IPS DF 6.9 (cell line): ENCODE data around the gene RUVBL1.

Experiments used
- DNase-seq: peaks from one replicate; pipeline ENCODE4 v3.0.0-alpha.2; 2013; ENCODE audit warnings: low read depth, low spot score
- H3K27ac ChIP-seq: one replicate; pipeline ENCODE4 v1.5.1; 2013; ENCODE audit warnings: low read length, control low read depth
- H3K27me3 ChIP-seq: 2 replicates; pipeline ENCODE4 v1.6.1; 2013; ENCODE audit warnings: mild to moderate bottlenecking, low read length; ENCODE audit not compliant: control insufficient read depth, insufficient read depth
- H3K36me3 ChIP-seq: 2 replicates; pipeline ENCODE4 v1.6.1; 2013; ENCODE audit warnings: low read length; ENCODE audit not compliant: control insufficient read depth, insufficient read depth
- H3K4me1 ChIP-seq: 2 replicates; pipeline ENCODE4 v1.6.1; 2013; ENCODE audit warnings: low read length; ENCODE audit not compliant: control insufficient read depth, insufficient read depth
- H3K4me3 ChIP-seq: 2 replicates; pipeline ENCODE4 v1.5.1; 2013; ENCODE audit warnings: mild to moderate bottlenecking, low read length
- H3K9me3 ChIP-seq: 2 replicates; pipeline ENCODE4 v1.6.1; 2013; ENCODE audit warnings: low read length, inconsistent platforms; ENCODE audit not compliant: control insufficient read depth, insufficient read depth
- WGBS: extraction: QIAGEN DNeasy Blood & Tissue Kit; methylation state at CpG from one replicate; pipeline ENCODE4 v1.1.7; 2013; ENCODE audit warnings: mixed read lengths, missing lambda C conversion rate; ENCODE audit not compliant: insufficient read length, insufficient coverage; 5-methylcytosine and 5-hydroxymethylcytosine counted together

RUVBL1 gene

DNA sequence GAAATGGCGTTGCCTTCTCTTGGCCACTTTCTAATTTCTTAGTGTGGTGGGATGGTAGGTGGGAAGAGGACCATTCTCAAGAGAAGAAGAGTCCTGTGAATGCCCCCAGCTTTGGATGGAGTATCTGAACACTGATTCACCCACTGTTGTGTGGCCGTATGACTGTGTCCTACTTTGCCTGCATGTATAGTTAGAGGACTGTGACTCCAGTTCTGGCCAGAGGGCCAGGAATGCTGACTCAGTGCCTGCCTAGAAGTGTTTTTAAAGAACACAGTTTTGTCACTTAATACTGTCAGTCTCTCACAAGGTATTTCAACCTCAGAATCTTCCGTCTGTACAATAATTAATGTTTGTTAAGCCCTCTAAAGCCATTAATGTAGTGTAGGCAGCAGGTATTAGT, 69.2 kb downstream of the RUVBL1 start:
- no peak for DNase-seq
- Histone ChIP-seq H3K27me3 (no peaks in the 10 kb centered on the region), H3K4me3 (no peak overlapping the region), H3K36me3 (peaks cover 7% of the 10 kb centered on the region; the same call in 1 of the 2 replicates), H3K9me3 (no peaks in the 10 kb centered on the region), H3K4me1 (no peaks in the 10 kb centered on the region), H3K27ac (no peak overlapping the region)
- WGBS: no CpG with 5 or more reads among the region's 3 CpGs

- no CpG with 5 or more reads among the region's 6 CpGs for WGBS
- no peak overlapping the region for H3K4me3 ChIP-seq
- no peaks in the 10 kb centered on the region for H3K4me1 ChIP-seq
- H3K9me3 ChIP-seq: no peaks in the 10 kb centered on the region
- no peak overlapping the region for H3K27ac ChIP-seq
- no peaks in the 10 kb centered on the region for H3K27me3 ChIP-seq
- DNase-seq: no peak
- peaks cover 6% of the 10 kb centered on the region; the same call in 1 of the 2 replicates for H3K36me3 ChIP-seq
These were observed 70.0 kb downstream of the RUVBL1 start for GRCh38 chr3:128053614-128054013.

GRCh38 chr3:128052595-128053351, 70.8 kb downstream of the RUVBL1 start:
- Histone ChIP-seq H3K4me1 (no peaks in the 10 kb centered on the region), H3K4me3 (peak overlapping the region; percentile 72), H3K27ac (no peak overlapping the region), H3K27me3 (no peaks in the 10 kb centered on the region), H3K9me3 (no peaks in the 10 kb centered on the region), H3K36me3 (peaks cover 3% of the 10 kb centered on the region; the same call in 1 of the 2 replicates)
- no CpG with 5 or more reads among the region's 33 CpGs for WGBS
- no peak for DNase-seq

DNA sequence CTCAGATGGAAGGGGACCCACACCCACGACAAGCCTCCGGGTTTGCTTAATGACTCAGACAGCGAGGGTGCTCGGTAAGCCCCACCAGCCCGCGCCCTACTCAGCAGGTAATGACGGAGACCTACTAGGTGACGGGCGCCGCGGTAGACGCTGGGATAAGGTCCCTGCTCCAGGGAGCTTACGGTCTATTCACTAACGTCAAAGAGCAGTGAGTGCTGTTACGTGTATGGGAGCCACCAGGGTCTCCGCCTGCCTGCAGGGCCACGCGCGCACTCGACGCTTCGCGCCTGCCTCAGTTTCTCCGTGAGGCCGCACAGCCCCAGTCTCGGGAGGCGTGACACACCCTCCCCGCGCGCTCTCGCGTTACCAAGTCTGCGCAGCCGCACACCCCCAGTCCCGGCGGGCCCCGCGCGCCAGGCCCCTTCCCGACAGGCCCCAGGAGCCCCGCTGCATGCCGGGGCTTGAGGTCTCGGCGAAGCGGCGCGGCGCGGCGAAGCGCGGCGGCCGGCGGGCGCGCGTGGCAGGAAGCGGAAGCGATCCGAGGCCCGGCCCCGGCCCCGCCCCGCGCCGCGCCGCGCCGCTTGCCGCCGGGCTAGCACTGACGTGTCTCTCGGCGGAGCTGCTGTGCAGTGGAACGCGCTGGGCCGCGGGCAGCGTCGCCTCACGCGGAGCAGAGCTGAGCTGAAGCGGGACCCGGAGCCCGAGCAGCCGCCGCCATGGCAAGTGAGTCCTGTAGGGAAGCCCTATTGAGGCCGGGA, 71.6 kb downstream of the RUVBL1 start, which contains the start of gene SEC61A1:
Gene SEC61A1, plus strand, starts transcription at position 601 of the 758 bp plus-strand sequence. Its CDS starts 116 bp downstream, at position 717.
- Histone ChIP-seq H3K4me1 (no peaks in the 10 kb centered on the region), H3K36me3 (peaks cover under 1% of the 10 kb centered on the region; the same call in 1 of the 2 replicates), H3K27me3 (no peaks in the 10 kb centered on the region), H3K4me3 (peak within 1 kb of the TSS; percentile 72), H3K9me3 (no peaks in the 10 kb centered on the region), H3K27ac (no peak within 1 kb of the TSS)
- WGBS: no CpG with 5 or more reads among the region's 90 CpGs
- DNase-seq: peak; percentile 81

DNA sequence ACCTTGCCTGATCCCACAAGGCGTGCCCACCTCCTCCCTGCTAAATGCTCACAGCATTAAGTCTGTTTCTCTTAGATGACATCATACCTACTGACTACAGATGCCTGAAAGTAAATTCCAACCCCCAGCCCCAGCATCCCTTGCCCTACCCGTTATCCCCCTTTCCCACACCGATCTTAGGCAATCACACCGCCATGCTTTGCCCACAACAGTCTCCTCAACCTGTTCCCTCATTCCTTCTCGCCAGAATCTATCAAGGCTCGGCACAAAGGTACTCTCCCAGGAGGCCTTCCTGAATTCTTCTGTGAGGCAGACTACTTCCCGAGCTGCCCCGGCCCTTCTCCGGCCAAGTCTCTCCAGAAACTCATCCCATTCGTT, 72.2 kb downstream of the RUVBL1 start:
- no peaks in the 10 kb centered on the region for H3K4me1 ChIP-seq
- no CpG with 5 or more reads among the region's 10 CpGs for WGBS
- H3K9me3 ChIP-seq: no peaks in the 10 kb centered on the region
- H3K27me3 ChIP-seq: no peaks in the 10 kb centered on the region
- no peak for DNase-seq
- H3K36me3 ChIP-seq: no peaks in the 10 kb centered on the region; the same call in 1 of the 2 replicates
- no peak overlapping the region for H3K27ac ChIP-seq
- H3K4me3 ChIP-seq: peak overlapping the region; percentile 56; the same call in 1 of the 2 replicates

GRCh38 chr3:128050597-128050996, 73.0 kb downstream of the RUVBL1 start:
- WGBS: no CpG with 5 or more reads among the region's 3 CpGs
- Histone ChIP-seq H3K36me3 (no peaks in the 10 kb centered on the region; the same call in 1 of the 2 replicates), H3K9me3 (no peaks in the 10 kb centered on the region), H3K27me3 (no peaks in the 10 kb centered on the region), H3K4me1 (no peaks in the 10 kb centered on the region), H3K4me3 (no peak overlapping the region), H3K27ac (no peak overlapping the region)
- no peak for DNase-seq

GRCh38 chr3:128041344-128041743, 82.3 kb downstream of the RUVBL1 start:
- WGBS: no CpG with 5 or more reads among the region's 1 CpG
- Histone ChIP-seq H3K36me3 (no peaks in the 10 kb centered on the region), H3K27ac (no peak overlapping the region), H3K4me3 (no peak overlapping the region), H3K9me3 (no peaks in the 10 kb centered on the region), H3K27me3 (no peaks in the 10 kb centered on the region), H3K4me1 (no peaks in the 10 kb centered on the region)
- DNase-seq: no peak

GRCh38 chr3:128040660-128041059, 83.0 kb downstream of the RUVBL1 start:
- WGBS: no CpG with 5 or more reads among the region's 1 CpG
- Histone ChIP-seq H3K27me3 (no peaks in the 10 kb centered on the region), H3K4me3 (no peak overlapping the region), H3K4me1 (no peaks in the 10 kb centered on the region), H3K27ac (no peak overlapping the region), H3K36me3 (no peaks in the 10 kb centered on the region), H3K9me3 (no peaks in the 10 kb centered on the region)
- DNase-seq: no peak

DNA sequence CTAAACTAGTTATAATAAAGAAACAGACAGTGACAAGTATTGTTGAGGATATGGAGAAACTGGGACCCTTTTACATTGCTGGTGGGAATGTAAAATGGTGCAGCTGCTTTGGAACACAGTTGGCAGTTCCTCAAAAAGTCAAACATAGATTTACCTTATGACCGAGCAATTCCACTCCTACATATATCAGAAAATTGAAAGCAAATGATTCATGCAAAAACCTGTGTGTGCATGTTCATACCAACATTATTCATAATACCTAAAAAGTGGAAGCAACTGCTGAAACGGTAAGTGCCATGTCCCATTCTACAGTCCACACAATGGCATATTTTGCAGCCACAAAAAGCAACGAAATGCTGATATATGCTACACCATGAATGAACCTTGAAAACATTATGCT, 83.6 kb downstream of the RUVBL1 start:
- H3K27ac ChIP-seq: no peak overlapping the region
- DNase-seq: no peak
- no peaks in the 10 kb centered on the region for H3K4me1 ChIP-seq
- H3K4me3 ChIP-seq: no peak overlapping the region
- no peaks in the 10 kb centered on the region for H3K36me3 ChIP-seq
- H3K9me3 ChIP-seq: no peaks in the 10 kb centered on the region
- WGBS: no CpG with 5 or more reads among the region's 3 CpGs
- no peaks in the 10 kb centered on the region for H3K27me3 ChIP-seq

DNA sequence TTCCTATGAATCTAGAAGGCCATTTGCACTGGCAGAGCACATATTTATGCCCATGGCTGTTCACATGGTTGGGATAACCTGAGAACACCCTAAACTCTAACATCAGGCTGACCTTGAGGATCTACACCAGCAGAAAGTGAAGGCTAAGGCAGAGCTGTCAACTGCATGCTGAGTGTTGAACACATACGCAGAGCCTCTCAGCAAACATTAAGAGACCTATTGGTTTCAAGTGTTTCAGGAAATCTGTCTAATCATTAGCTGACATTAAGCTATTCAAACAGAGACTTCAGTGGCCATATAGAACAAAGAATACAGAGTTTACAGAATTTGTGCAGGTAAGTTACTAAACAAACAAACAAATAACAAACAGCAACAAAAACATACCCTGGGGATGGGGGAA, 87.5 kb downstream of the RUVBL1 start:
- Histone ChIP-seq H3K4me1 (no peaks in the 10 kb centered on the region), H3K36me3 (no peaks in the 10 kb centered on the region), H3K27ac (no peak overlapping the region), H3K27me3 (no peaks in the 10 kb centered on the region), H3K4me3 (no peak overlapping the region), H3K9me3 (no peaks in the 10 kb centered on the region)
- WGBS: no CpG with 5 or more reads among the region's 1 CpG
- DNase-seq: no peak
